ENCODE measurements around the gene LEPROT.
A peak's percentile ranks its signal among the peaks of the same experiment; 100 is the strongest.

LEPROT gene

DNA sequence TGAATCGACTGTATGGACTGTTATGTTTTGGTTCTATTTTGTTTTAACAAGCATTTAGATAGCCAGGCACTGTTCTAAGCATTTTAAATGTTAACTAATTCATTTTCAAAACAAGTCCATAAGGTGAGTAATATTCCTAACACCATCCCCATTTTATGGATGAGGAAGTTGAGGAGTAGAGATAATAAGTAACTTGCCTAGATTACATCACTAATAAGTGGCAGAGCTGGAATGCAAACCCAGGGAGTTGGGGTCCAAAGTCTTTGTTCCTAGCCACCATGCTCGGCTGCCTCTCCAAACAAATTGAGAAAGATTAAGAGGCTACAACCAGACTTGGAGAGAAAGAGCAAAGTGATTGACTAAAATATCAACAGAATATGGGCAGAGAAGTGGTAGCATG is 12.6 kb upstream of the LEPROT start:
- no peak overlapping the region for H3K23ac ChIP-seq (ENCODE audit: low read length)
- no peak overlapping the region for H2BK15ac ChIP-seq (replicated peaks; ENCODE audit: low read depth)
- H3K4me3 ChIP-seq (ENCODE audit: low read length): no peak overlapping the region
- no peak overlapping the region for H2AK5ac ChIP-seq (ENCODE audit: low read length)
- no peak for DNase-seq
- H4K5ac ChIP-seq (ENCODE audit: low read length): no peak overlapping the region
- H3K4me1 ChIP-seq (ENCODE audit: control insufficient read depth, low read depth, low read length): no peaks in the 10 kb centered on the region
- no peak overlapping the region for H3K18ac ChIP-seq (ENCODE audit: low read length)
- no peak overlapping the region for H2BK5ac ChIP-seq (ENCODE audit: low read length)
- no CpG with 5 or more reads among the region's 2 CpGs for WGBS (ENCODE audit: extremely low coverage, insufficient coverage, low lambda C conversion rate)
- no peak overlapping the region for H3K27ac ChIP-seq (ENCODE audit: low read depth, low read length)
- H2BK120ac ChIP-seq (ENCODE audit: low read depth, low read length): no peak overlapping the region
- no peaks in the 10 kb centered on the region for H3K27me3 ChIP-seq (ENCODE audit: insufficient read depth, low read length, poor library complexity)
- H3K9ac ChIP-seq (ENCODE audit: low read length): no peak overlapping the region
- H3K79me1 ChIP-seq (ENCODE audit: low read length): no peaks in the 10 kb centered on the region
- no peak overlapping the region for H3K4ac ChIP-seq (ENCODE audit: low read depth, low read length)
- H3K79me2 ChIP-seq (ENCODE audit: control insufficient read depth, insufficient read depth, low read length): no peaks in the 10 kb centered on the region
- no peaks in the 10 kb centered on the region for H3K36me3 ChIP-seq (ENCODE audit: control insufficient read depth, insufficient read depth, low read length)
- H4K8ac ChIP-seq (ENCODE audit: low read depth, low read length): no peak overlapping the region
- no peak overlapping the region for H3K4me2 ChIP-seq (ENCODE audit: low read length)
- no peak overlapping the region for H3K56ac ChIP-seq (ENCODE audit: low read length)

DNA sequence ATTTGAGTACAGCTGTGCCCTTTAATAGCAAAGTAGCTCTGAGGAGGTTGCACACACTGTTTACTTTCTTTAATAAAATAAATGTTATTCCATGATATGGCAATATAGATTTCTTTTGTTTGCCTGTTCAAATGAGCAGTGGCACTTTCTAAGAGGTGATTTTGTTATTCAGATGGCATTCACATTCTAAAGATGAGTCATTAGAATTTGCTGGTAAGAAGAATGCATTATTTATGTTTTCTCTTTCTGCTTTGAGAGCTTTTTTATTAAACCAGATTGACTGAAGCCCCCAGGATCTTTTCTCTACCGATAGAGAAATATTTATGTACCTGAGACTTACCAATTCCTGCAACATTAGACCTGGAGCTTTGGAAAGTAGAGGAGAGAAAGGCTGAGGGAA is 11.2 kb upstream of the LEPROT start:
- Histone ChIP-seq H3K56ac (ENCODE audit: low read length) (no peak overlapping the region), H2BK15ac (replicated peaks; ENCODE audit: low read depth) (no peak overlapping the region), H4K5ac (ENCODE audit: low read length) (peak overlapping the region; percentile 15), H3K4ac (ENCODE audit: low read depth, low read length) (no peak overlapping the region), H2BK120ac (ENCODE audit: low read depth, low read length) (no peak overlapping the region), H3K9ac (ENCODE audit: low read length) (no peak overlapping the region), H3K36me3 (ENCODE audit: control insufficient read depth, insufficient read depth, low read length) (no peaks in the 10 kb centered on the region), H3K27me3 (ENCODE audit: insufficient read depth, low read length, poor library complexity) (no peaks in the 10 kb centered on the region), H3K4me1 (ENCODE audit: control insufficient read depth, low read depth, low read length) (no peaks in the 10 kb centered on the region), H3K79me1 (ENCODE audit: low read length) (no peaks in the 10 kb centered on the region), H3K4me2 (ENCODE audit: low read length) (no peak overlapping the region), H4K8ac (ENCODE audit: low read depth, low read length) (no peak overlapping the region), H3K79me2 (ENCODE audit: control insufficient read depth, insufficient read depth, low read length) (no peaks in the 10 kb centered on the region), H3K23ac (ENCODE audit: low read length) (no peak overlapping the region), H3K27ac (ENCODE audit: low read depth, low read length) (no peak overlapping the region), H2BK5ac (ENCODE audit: low read length) (no peak overlapping the region), H3K4me3 (ENCODE audit: low read length) (no peak overlapping the region), H2AK5ac (ENCODE audit: low read length) (no peak overlapping the region), H3K18ac (ENCODE audit: low read length) (no peak overlapping the region)
- no CpG with 5 or more reads among the region's 1 CpG for WGBS (ENCODE audit: extremely low coverage, insufficient coverage, low lambda C conversion rate)
- DNase-seq: no peak

DNA sequence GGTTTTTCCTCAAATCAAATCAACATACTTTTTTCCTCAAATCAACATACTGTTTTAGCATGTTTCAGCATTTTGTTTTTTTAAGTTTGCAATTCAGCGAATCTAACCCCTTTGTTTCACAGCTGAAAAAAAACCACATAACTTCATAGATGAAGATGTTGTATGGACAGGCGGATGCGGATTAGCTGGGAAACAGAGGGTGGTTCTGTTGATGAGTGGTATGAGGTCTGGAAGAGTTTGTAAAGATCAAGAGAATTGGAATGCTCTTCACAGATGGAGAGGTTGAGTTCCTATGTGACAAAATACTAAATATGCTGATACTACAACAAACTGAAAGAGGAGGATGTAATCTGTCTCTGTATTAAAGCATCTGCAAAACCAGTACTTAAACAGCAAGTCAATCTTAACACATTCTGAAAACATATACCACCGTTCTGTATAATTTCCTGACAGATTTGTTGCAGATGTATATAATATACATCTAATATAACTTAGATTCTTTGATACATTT is 10.6 kb upstream of the LEPROT start:
- no peaks in the 10 kb centered on the region for H3K36me3 ChIP-seq (ENCODE audit: control insufficient read depth, insufficient read depth, low read length)

DNA sequence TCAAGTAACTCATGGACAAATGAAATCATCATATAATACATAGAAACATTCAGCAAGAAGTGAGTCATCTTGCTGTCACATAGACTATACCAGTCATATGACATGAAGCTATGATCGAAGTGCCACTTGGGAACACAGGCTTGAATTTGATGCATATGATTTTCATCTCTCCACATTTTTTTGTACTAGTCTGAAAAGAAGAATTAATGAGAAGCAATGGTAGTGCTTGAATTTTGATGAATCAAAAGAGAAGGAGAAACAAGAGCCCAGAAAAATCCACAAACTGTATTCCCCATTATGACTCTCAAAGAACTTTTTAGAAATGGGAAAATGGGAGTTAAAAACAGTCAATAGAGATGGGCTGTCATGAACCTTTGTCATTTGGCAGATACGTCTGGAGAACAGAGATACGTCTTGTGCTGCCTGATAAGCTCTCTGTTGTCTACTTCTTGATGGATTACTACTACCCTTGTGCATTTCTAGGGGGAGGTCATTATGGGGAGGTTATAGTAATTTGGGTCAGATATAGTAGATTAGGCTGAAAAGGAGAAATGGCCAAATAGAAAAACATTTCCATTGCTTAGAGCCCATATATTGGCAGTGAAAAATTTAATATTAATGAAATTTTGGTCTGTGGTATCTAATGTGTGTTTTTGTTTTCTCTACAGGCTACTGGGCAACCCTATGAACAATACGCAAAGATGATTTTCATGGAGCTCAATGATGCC is 8.0 kb upstream of the LEPROT start:
- no peak overlapping the region for H4K5ac ChIP-seq (ENCODE audit: low read length)
- no peak overlapping the region for H3K27ac ChIP-seq (ENCODE audit: low read depth, low read length)
- H2BK5ac ChIP-seq (ENCODE audit: low read length): no peak overlapping the region
- no peak overlapping the region for H2AK5ac ChIP-seq (ENCODE audit: low read length)
- no peak overlapping the region for H3K4ac ChIP-seq (ENCODE audit: low read depth, low read length)
- no peak overlapping the region for H3K18ac ChIP-seq (ENCODE audit: low read length)
- no peaks in the 10 kb centered on the region for H3K27me3 ChIP-seq (ENCODE audit: insufficient read depth, low read length, poor library complexity)
- no peak overlapping the region for H2BK15ac ChIP-seq (replicated peaks; ENCODE audit: low read depth)
- no peak overlapping the region for H3K56ac ChIP-seq (ENCODE audit: low read length)
- no CpG with 5 or more reads among the region's 4 CpGs for WGBS (ENCODE audit: extremely low coverage, insufficient coverage, low lambda C conversion rate)
- H3K4me3 ChIP-seq (ENCODE audit: low read length): no peak overlapping the region
- no peak overlapping the region for H4K8ac ChIP-seq (ENCODE audit: low read depth, low read length)
- no peaks in the 10 kb centered on the region for H3K36me3 ChIP-seq (ENCODE audit: control insufficient read depth, insufficient read depth, low read length)
- H3K23ac ChIP-seq (ENCODE audit: low read length): no peak overlapping the region
- no peaks in the 10 kb centered on the region for H3K4me1 ChIP-seq (ENCODE audit: control insufficient read depth, low read depth, low read length)
- H3K9ac ChIP-seq (ENCODE audit: low read length): no peak overlapping the region
- no peaks in the 10 kb centered on the region for H3K79me1 ChIP-seq (ENCODE audit: low read length)
- no peak for DNase-seq
- no peak overlapping the region for H2BK120ac ChIP-seq (ENCODE audit: low read depth, low read length)
- H3K79me2 ChIP-seq (ENCODE audit: control insufficient read depth, insufficient read depth, low read length): no peaks in the 10 kb centered on the region
- no peak overlapping the region for H3K4me2 ChIP-seq (ENCODE audit: low read length)

More for the DNA sequence above, 10.6 kb upstream of the LEPROT start:
- H3K27me3 ChIP-seq (ENCODE audit: insufficient read depth, low read length, poor library complexity): no peaks in the 10 kb centered on the region
- WGBS (ENCODE audit: extremely low coverage, insufficient coverage, low lambda C conversion rate): no CpG with 5 or more reads among the region's 4 CpGs
- H2BK120ac ChIP-seq (ENCODE audit: low read depth, low read length): no peak overlapping the region
- no peaks in the 10 kb centered on the region for H3K79me2 ChIP-seq (ENCODE audit: control insufficient read depth, insufficient read depth, low read length)
- no peaks in the 10 kb centered on the region for H3K4me1 ChIP-seq (ENCODE audit: control insufficient read depth, low read depth, low read length)
- no peak overlapping the region for H3K4me3 ChIP-seq (ENCODE audit: low read length)
- H3K9ac ChIP-seq (ENCODE audit: low read length): no peak overlapping the region
- no peak overlapping the region for H3K18ac ChIP-seq (ENCODE audit: low read length)
- H3K23ac ChIP-seq (ENCODE audit: low read length): no peak overlapping the region
- no peak overlapping the region for H3K56ac ChIP-seq (ENCODE audit: low read length)
- no peak overlapping the region for H3K27ac ChIP-seq (ENCODE audit: low read depth, low read length)
- no peak overlapping the region for H2BK5ac ChIP-seq (ENCODE audit: low read length)
- no peak for DNase-seq
- H3K4me2 ChIP-seq (ENCODE audit: low read length): no peak overlapping the region
- no peak overlapping the region for H2BK15ac ChIP-seq (replicated peaks; ENCODE audit: low read depth)
- H4K8ac ChIP-seq (ENCODE audit: low read depth, low read length): no peak overlapping the region
- no peak overlapping the region for H3K4ac ChIP-seq (ENCODE audit: low read depth, low read length)
- H3K79me1 ChIP-seq (ENCODE audit: low read length): no peaks in the 10 kb centered on the region
- no peak overlapping the region for H4K5ac ChIP-seq (ENCODE audit: low read length)
- no peak overlapping the region for H2AK5ac ChIP-seq (ENCODE audit: low read length)

DNA sequence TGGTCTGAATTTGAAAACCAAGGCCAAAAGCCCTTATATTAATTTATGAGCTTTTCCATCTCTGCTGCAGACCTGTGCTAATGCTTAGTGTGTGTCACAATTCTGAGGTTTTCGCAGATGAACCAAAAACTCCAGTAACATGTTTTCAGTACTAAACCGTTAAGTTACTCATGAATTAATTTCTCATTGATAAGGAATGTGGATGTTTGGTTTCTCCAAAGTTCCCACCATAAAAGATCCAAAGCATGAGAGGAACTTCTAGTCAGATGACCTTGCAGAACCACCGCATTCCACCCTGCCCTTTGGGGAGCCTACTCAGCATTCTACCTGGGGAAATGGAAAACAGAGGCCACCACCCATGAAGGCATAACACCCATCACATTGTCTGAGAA is 7.5 kb upstream of the LEPROT start:
- H3K4me1 ChIP-seq (ENCODE audit: control insufficient read depth, low read depth, low read length): no peaks in the 10 kb centered on the region
- no peak overlapping the region for H3K18ac ChIP-seq (ENCODE audit: low read length)
- no peaks in the 10 kb centered on the region for H3K27me3 ChIP-seq (ENCODE audit: insufficient read depth, low read length, poor library complexity)
- no peaks in the 10 kb centered on the region for H3K36me3 ChIP-seq (ENCODE audit: control insufficient read depth, insufficient read depth, low read length)
- H2BK15ac ChIP-seq (replicated peaks; ENCODE audit: low read depth): no peak overlapping the region
- no peak for DNase-seq
- H2BK5ac ChIP-seq (ENCODE audit: low read length): no peak overlapping the region
- H4K5ac ChIP-seq (ENCODE audit: low read length): no peak overlapping the region
- no peak overlapping the region for H3K4me3 ChIP-seq (ENCODE audit: low read length)
- no peak overlapping the region for H3K4ac ChIP-seq (ENCODE audit: low read depth, low read length)
- no peak overlapping the region for H3K9ac ChIP-seq (ENCODE audit: low read length)
- no peak overlapping the region for H2AK5ac ChIP-seq (ENCODE audit: low read length)
- no peak overlapping the region for H3K4me2 ChIP-seq (ENCODE audit: low read length)
- no peak overlapping the region for H3K23ac ChIP-seq (ENCODE audit: low read length)
- no peak overlapping the region for H3K56ac ChIP-seq (ENCODE audit: low read length)
- no peaks in the 10 kb centered on the region for H3K79me2 ChIP-seq (ENCODE audit: control insufficient read depth, insufficient read depth, low read length)
- no CpG with 5 or more reads among the region's 3 CpGs for WGBS (ENCODE audit: extremely low coverage, insufficient coverage, low lambda C conversion rate)
- H4K8ac ChIP-seq (ENCODE audit: low read depth, low read length): no peak overlapping the region
- H3K27ac ChIP-seq (ENCODE audit: low read depth, low read length): no peak overlapping the region
- no peak overlapping the region for H2BK120ac ChIP-seq (ENCODE audit: low read depth, low read length)
- no peaks in the 10 kb centered on the region for H3K79me1 ChIP-seq (ENCODE audit: low read length)

DNA sequence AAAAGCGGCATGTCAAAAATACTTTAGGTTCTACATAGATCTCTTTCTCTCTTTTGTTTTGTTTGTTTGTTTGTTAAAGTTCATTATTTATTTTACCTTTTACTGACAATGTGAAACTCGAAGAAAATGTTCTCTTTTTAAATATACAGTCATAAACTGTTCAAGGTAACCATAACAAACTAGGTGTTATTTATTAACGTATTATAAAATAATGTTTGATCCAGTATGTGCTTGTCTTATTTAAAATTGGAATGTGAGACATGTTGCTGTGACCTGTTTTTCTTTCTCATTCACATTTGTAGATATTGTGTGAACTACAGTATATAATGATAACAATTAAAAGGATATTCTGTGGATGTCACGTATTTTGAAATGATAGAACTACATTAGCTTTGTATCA is 5.9 kb upstream of the LEPROT start:
- Histone ChIP-seq H3K27me3 (ENCODE audit: insufficient read depth, low read length, poor library complexity) (no peaks in the 10 kb centered on the region), H3K4me3 (ENCODE audit: low read length) (no peak overlapping the region), H3K36me3 (ENCODE audit: control insufficient read depth, insufficient read depth, low read length) (no peaks in the 10 kb centered on the region), H3K4me2 (ENCODE audit: low read length) (no peak overlapping the region), H3K4ac (ENCODE audit: low read depth, low read length) (no peak overlapping the region), H3K18ac (ENCODE audit: low read length) (no peak overlapping the region), H3K56ac (ENCODE audit: low read length) (no peak overlapping the region), H2BK15ac (replicated peaks; ENCODE audit: low read depth) (no peak overlapping the region), H2AK5ac (ENCODE audit: low read length) (no peak overlapping the region), H3K4me1 (ENCODE audit: control insufficient read depth, low read depth, low read length) (no peaks in the 10 kb centered on the region), H3K27ac (ENCODE audit: low read depth, low read length) (no peak overlapping the region), H3K79me1 (ENCODE audit: low read length) (no peaks in the 10 kb centered on the region), H4K8ac (ENCODE audit: low read depth, low read length) (no peak overlapping the region), H3K23ac (ENCODE audit: low read length) (no peak overlapping the region), H2BK120ac (ENCODE audit: low read depth, low read length) (no peak overlapping the region), H3K79me2 (ENCODE audit: control insufficient read depth, insufficient read depth, low read length) (no peaks in the 10 kb centered on the region), H2BK5ac (ENCODE audit: low read length) (no peak overlapping the region), H3K9ac (ENCODE audit: low read length) (no peak overlapping the region), H4K5ac (ENCODE audit: low read length) (no peak overlapping the region)
- WGBS (ENCODE audit: extremely low coverage, insufficient coverage, low lambda C conversion rate): no CpG with 5 or more reads among the region's 4 CpGs
- DNase-seq: no peak

Data from mesendoderm (in vitro differentiated cells).